Measurements from ENCODE around the gene PRDM16. TPM values are rescaled to one million over a fixed set of nuclear protein-coding genes. Genes with fewer than 3 reads are reported as not detected.

Gene PRDM16
- total RNA-seq, 1 experiment from 2014 or later, result 5.3 TPM

- no peaks in the 10 kb centered on the region for H3K4me1 ChIP-seq
- no peak for TF ChIP-seq CTCF (IDR thresholded peaks at IDR 0.05; ENCODE audit: insufficient read depth in 1 of 2, low read depth in 1 of 2, low read length in 1 of 2, severe bottlenecking in 1 of 2, unreplicated experiment in 1 of 2)
- no TSS peak for BruUV-seq (replicated peaks)
- Mint-ChIP-seq H3K4me3 (ENCODE audit: unreplicated experiment) (no peak overlapping the region), H3K36me3 (ENCODE audit: insufficient read depth, unreplicated experiment) (no peaks in the 10 kb centered on the region), H3K27me3 (ENCODE audit: insufficient read depth, unreplicated experiment) (no peaks in the 10 kb centered on the region), H3K9me3 (ENCODE audit: unreplicated experiment) (no peaks in the 10 kb centered on the region), H3K4me1 (ENCODE audit: low read depth, unreplicated experiment) (no peaks in the 10 kb centered on the region), H3K27ac (ENCODE audit: unreplicated experiment) (no peak overlapping the region)
- no peaks in the 10 kb centered on the region for H3K9me3 ChIP-seq
- POLR2A ChIA-PET, result no interaction called here
- CTCF ChIA-PET, result no interaction called here
- H3K4me3 ChIP-seq (ENCODE audit: low read depth, low read length), result no peak overlapping the region
- no peak for DNase-seq
- intact Hi-C loops (cut with micrococcal nuclease; ENCODE audit: unreplicated experiment), result no loop called here
- no peaks in the 10 kb centered on the region for H3K27me3 ChIP-seq (replicated peaks; ENCODE audit: control insufficient read depth, insufficient read depth, low read length)
- no peaks in the 10 kb centered on the region for H3K36me3 ChIP-seq (ENCODE audit: control insufficient read depth, insufficient read depth, low read length)
Measured at GRCh38 chr1:3209201-3209600, 140.2 kb downstream of the PRDM16 start.

GRCh38 chr1:3211582-3212375 lies 142.8 kb downstream of the PRDM16 start:
- H3K27ac Mint-ChIP-seq (ENCODE audit: unreplicated experiment), result no peak overlapping the region
- Histone ChIP-seq H3K36me3 (ENCODE audit: control insufficient read depth, insufficient read depth, low read length) (no peaks in the 10 kb centered on the region), H3K9me3 (no peaks in the 10 kb centered on the region), H3K4me1 (no peaks in the 10 kb centered on the region), H3K4me3 (ENCODE audit: low read depth, low read length) (no peak overlapping the region), H3K27me3 (replicated peaks; ENCODE audit: control insufficient read depth, insufficient read depth, low read length) (no peaks in the 10 kb centered on the region)
- no peak for TF ChIP-seq CTCF (IDR thresholded peaks at IDR 0.05; ENCODE audit: insufficient read depth in 1 of 2, low read depth in 1 of 2, low read length in 1 of 2, severe bottlenecking in 1 of 2, unreplicated experiment in 1 of 2)
- no TSS peak for BruUV-seq (replicated peaks)
- no peaks in the 10 kb centered on the region for H3K9me3 Mint-ChIP-seq (ENCODE audit: unreplicated experiment)
- intact Hi-C loops (cut with micrococcal nuclease; ENCODE audit: unreplicated experiment), result no loop called here
- no peak for DNase-seq
- H3K27me3 Mint-ChIP-seq (ENCODE audit: insufficient read depth, unreplicated experiment), result no peaks in the 10 kb centered on the region
- POLR2A ChIA-PET, result no interaction called here
- no peaks in the 10 kb centered on the region for H3K36me3 Mint-ChIP-seq (ENCODE audit: insufficient read depth, unreplicated experiment)
- H3K4me1 Mint-ChIP-seq (ENCODE audit: low read depth, unreplicated experiment), result no peaks in the 10 kb centered on the region
- H3K4me3 Mint-ChIP-seq (ENCODE audit: unreplicated experiment), result no peak overlapping the region
- CTCF ChIA-PET, result no interaction called here

- no peaks in the 10 kb centered on the region for H3K27me3 Mint-ChIP-seq (ENCODE audit: insufficient read depth, unreplicated experiment)
- H3K9me3 Mint-ChIP-seq (ENCODE audit: unreplicated experiment), result no peaks in the 10 kb centered on the region
- Histone ChIP-seq H3K27me3 (replicated peaks; ENCODE audit: control insufficient read depth, insufficient read depth, low read length) (no peaks in the 10 kb centered on the region), H3K4me3 (ENCODE audit: low read depth, low read length) (no peak overlapping the region), H3K36me3 (ENCODE audit: control insufficient read depth, insufficient read depth, low read length) (no peaks in the 10 kb centered on the region), H3K4me1 (no peaks in the 10 kb centered on the region), H3K9me3 (no peaks in the 10 kb centered on the region)
- ChIA-PET POLR2A (no interaction called here), CTCF (no interaction called here)
- no peak overlapping the region for H3K27ac Mint-ChIP-seq (ENCODE audit: unreplicated experiment)
- no peak overlapping the region for H3K4me3 Mint-ChIP-seq (ENCODE audit: unreplicated experiment)
- no peaks in the 10 kb centered on the region for H3K4me1 Mint-ChIP-seq (ENCODE audit: low read depth, unreplicated experiment)
- BruUV-seq (replicated peaks), result no TSS peak
- no peak for DNase-seq
- TF ChIP-seq CTCF (IDR thresholded peaks at IDR 0.05; ENCODE audit: insufficient read depth in 1 of 2, low read depth in 1 of 2, low read length in 1 of 2, severe bottlenecking in 1 of 2, unreplicated experiment in 1 of 2), result no peak
- no peaks in the 10 kb centered on the region for H3K36me3 Mint-ChIP-seq (ENCODE audit: insufficient read depth, unreplicated experiment)
- intact Hi-C loops (cut with micrococcal nuclease; ENCODE audit: unreplicated experiment), result no loop called here
Measured at GRCh38 chr1:3212453-3213355, 143.7 kb downstream of the PRDM16 start.
